ENCODE measurements around the gene DENND1A.

The DENND1A gene

GRCh38 chr9:123584202-123585176, 345.4 kb downstream of the DENND1A start:
- no peak for DNase-seq (ENCODE audit: low read depth in 2 of 2)

DNA sequence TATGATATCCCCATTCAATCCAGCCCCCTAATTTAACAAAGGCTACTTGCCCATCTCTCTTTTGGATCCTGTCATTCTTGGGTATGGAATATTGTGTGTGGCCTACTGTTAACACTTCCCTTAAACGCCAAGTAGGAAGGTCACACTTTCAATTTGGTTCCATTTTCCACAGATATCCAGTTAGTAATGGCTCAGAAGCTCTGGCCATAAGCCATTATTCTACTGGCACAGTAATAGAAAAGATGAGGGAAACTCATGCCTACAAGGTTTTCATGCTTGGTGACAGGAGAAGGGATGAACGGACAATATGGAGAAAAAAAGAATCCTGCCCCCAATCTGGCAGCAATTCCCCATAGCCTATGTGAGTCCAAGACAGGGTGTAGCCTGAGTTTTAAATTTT, 346.3 kb downstream of the DENND1A start:
- no peak for DNase-seq (ENCODE audit: low read depth in 2 of 2)

GRCh38 chr9:123571240-123571639, 358.7 kb downstream of the DENND1A start:
- no peak for DNase-seq (ENCODE audit: low read depth in 2 of 2)

DNA sequence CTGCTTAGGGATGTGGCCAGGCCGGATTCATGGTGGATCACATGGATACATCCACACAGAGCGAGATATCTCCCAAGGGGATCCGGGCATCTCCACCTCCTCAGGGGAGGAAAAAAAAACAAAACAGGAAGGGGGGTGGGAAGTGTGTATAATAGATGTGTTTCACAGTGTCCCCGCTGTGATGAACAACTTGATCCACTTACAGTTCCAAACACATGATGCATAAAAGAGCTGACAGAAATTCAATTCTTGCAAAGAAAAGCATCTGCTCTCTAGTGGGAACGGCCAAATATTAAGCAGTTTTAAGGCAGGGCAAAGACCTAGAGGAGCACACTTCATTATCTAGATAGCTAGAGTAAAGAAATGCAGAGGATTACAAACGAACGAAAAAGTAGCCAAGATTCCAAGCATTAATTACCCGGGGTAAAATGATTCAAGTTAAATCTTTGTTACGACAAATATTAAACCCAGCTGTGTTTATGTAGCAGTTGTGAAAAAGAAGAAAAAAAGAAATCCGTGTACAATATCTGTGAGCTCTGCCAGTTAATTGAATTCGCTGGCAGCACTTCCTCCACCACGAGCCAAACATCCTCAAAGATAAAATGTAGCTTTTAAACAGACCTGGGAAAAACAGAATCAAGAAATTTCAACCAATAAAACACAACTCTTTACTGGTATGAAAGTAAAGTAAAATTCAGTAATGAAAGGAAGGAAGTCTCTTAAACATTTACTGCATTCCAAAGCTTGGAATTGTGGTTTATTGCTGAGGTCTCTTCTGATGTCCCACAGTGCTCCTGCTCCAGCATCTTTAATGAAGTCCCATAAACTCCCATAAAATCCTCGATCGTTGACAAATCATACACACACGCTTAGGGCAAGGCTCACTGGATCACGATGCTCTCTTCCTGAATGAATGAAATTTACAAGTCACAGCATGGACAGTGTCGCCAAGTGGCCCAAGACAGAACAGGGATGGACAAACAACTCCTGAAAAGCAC, 360.9 kb downstream of the DENND1A start:
- no peak for DNase-seq (ENCODE audit: low read depth in 2 of 2)

DNA sequence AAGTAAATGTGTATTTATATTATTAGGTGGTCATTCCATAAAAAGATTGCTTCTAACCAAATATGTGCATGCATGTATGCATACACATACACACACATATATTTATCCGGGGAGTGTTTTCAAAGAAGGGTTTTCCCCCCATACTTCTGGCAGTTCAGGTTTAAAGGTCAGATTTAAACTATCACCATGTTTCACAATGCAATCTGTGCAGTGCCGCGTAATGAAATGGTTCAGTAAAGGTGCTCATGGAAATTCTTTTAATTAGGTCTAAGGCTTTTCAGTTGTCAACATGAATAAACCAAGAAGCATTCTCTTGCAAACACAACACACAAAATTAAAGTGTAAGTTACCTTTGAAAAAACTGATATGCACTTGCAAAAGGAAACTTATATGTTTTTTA, 362.9 kb downstream of the DENND1A start:
- no peak for DNase-seq (ENCODE audit: low read depth in 2 of 2)

DNA sequence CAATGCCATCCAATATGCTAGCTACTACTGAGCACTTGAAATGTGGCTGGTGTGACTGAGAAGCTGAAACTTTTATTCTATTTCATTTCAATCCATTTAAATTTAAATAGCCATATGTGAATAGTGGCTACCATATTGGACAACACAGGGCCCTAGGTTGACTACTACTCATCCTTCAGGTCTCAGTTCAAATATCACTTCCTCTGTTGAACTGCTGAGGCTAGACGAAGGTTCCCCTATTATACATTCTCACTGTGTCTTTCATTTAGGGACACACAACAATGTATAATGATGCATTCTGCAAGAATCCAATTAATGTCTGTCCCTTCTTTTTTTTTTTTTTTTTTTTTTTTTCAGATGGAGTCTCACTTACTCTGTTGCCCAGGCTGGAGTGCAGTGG, 365.3 kb downstream of the DENND1A start:
- DNase-seq (ENCODE audit: low read depth in 2 of 2) = no peak

DNA sequence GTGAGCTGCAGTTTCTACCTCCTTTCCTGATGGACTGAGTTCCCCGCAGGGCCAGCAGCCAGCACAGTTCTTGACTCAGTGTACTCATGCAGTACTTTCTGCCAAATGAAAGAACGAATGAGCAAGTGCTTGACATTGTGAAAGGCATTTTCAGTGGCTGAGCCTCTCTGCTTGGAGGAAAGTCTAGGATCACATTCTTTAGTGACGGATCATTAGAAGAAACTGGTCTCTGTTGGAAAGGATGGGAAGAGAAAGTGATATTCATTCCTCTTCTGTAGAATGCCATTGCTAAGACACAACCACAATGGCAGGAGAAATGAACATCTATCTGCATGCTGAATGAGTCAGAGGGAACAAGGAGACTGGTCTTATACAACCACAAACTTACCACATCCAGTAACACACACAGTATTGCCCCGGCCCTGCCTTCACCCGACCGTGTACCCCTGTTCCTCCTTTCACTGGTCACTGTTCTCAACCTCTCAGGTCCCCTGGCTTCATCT, 367.0 kb downstream of the DENND1A start:
- DNase-seq (ENCODE audit: low read depth in 2 of 2) = no peak

DNA sequence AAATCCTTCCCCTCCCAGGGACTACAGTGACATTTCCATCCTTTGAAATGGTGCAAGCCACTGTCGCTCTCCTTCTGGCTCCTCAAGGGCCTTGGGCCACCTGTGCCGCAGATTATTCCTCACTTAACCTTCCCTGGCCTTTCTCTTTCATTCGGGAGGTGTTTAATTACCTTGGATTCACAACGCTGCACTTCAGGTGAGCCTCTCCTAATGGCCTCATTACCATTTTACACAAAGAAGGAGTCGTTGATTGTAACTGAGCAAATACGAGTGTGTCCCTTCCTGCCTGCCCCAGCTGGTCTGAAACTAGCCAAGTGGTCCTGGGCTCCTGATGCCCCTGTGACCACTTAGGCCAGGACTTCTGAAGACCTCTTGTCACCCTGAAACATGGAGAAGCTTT, 368.9 kb downstream of the DENND1A start:
- no peak for DNase-seq (ENCODE audit: low read depth in 2 of 2)

- no peak for DNase-seq (ENCODE audit: low read depth in 2 of 2)
Observed at GRCh38 chr9:123556464-123557435, 373.2 kb downstream of the DENND1A start.

GRCh38 chr9:123555646-123556045, 374.3 kb downstream of the DENND1A start:
- DNase-seq (ENCODE audit: low read depth in 2 of 2) = no peak

GRCh38 chr9:123552530-123552929, 377.4 kb downstream of the DENND1A start:
- DNase-seq (ENCODE audit: low read depth in 2 of 2) = no peak

GRCh38 chr9:123551734-123552133, 378.2 kb downstream of the DENND1A start:
- no peak for DNase-seq (ENCODE audit: low read depth in 2 of 2)

DNA sequence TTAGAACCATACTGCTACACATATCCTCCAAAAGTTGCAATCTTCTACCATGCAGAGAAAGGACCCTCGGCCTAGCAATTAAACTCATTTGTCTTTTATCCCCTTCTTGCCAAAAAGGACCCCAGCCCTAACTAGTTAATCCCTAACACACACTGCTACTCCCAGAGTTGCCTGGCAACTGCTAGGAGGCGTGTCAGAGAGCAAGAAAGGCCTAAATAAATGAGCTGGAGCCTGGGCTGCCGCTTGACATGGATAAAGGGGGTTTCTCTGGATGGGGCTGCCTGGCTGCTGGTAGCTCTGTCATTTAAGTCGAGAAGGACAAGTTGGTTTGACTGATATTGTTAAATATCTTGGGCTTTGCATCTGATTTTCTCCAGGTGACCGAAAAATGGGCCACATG, 379.1 kb downstream of the DENND1A start:
- no peak for DNase-seq (ENCODE audit: low read depth in 2 of 2)

DNA sequence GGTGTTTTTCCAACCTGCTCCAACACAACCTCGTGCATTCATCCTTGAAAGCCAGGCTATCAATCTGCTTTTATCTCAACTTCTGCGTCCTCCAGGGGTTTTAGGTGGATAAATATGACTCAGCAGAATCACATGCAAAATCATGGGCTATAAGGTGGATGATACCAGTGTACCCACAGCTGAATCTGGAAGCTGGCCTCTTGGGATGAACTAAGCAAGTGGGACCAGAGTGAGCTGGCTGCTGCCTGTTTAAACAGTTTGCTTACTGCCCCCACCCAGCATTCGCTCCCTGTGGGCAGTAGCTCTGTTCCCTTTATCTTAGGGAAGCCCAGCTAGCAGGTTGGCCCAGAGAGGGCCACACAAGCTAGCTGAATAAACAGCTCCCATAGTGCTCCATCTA, 379.9 kb downstream of the DENND1A start:
- DNase-seq (ENCODE audit: low read depth in 2 of 2) = no peak

- DNase-seq (ENCODE audit: low read depth in 2 of 2) = peak; percentile 59 to 66
Observed at GRCh38 chr9:123548741-123549545, 381.0 kb downstream of the DENND1A start.

DNA sequence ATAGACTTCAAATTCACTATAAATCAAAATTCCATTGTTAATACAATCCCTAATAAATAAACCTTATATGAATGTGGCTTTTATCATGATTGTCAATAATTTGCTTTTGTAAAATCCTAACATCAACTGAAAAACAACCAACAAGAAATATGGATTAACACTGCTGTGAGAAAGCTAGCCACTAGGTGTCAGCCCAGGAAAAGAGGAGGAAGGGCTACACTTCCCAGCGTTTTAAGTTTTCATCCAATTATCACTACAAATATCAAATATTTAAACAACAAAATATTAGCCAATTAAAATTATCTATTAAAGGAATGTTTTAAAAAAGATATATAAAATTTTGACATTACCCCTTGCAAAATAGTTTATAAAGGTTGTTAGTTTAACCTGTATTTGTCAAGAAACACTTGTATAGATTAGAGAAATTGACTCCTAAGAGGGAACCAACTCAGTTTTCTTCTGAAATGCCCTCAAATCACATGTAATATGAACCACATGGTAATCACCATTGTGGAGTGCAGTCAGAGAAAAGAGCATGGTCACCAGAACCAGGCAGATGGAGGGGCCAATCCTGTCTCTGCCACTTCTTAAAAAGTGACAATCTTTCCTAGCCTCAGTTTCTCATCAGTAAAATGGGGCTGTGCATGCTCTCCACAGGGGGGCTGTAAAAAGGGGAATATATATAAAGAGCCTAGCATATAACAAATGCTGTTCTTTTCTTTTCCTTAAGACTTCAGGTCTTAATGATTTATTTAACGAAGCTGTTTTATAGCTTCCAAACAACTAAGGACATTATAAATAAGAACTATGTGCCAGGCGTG, 385.7 kb downstream of the DENND1A start:
- DNase-seq (ENCODE audit: low read depth in 2 of 2) = peak in 1 of 2 donors; percentile 3

DNA sequence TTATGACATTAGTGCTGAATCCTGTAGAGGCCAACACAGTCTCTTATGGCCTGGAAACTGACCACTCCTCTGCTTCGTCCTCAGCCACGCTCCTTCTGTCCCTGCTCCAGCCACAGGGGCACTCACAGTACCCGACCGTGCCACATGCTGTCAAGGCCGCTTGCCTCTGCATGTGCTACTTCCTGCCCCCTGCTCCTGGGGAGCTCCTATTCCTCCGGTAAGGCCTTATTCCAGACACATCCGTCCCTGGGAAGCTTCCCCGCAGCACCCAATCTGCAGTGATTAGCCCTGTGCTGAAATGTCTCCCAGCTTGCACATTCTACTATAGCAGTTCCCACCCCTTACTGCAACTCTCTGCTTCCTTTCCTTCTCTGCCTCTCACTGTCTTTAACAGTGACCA, 386.4 kb downstream of the DENND1A start:
- DNase-seq (ENCODE audit: low read depth in 2 of 2) = no peak

DNA sequence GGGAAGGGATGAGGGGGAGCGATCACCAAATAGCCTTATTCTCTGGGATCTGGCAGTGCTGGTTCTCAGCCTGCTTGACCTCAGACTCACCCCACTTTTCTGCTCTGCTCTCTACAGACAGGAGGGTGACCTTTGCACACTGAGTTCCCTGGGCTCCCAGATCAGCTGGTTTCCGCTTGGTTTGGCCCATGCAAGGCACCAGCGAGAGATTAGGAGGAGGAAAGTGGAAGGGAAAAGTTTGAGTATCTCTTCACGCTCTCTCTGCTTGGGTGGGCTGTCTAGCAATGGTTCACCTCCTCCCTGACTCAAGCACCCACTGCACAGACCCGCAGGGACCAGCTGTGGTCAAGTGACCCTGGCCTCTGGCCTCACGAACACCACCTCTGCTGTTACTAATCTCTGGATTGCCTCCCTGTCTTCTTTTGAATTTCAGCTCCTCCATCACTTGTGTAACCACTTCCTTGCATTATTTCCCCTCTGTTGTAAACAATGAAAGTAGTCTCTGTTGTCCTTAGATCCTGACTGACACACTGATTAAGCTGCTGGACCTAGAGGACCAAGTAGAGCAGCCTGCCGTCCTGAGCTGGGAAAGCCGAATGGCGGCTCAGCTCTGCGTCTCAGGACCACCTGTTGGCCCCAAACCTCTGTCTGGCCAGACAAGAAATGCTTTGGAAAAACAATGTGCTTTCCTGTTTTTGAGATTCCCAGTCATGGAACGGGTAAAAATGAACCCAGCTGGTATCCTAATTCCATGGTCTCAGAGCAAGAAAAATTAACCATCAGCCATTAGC, 387.3 kb downstream of the DENND1A start:
- no peak for DNase-seq (ENCODE audit: low read depth in 2 of 2)

Measured in stimulated activated CD4-positive, alpha-beta T cell treated with anti-CD3 and anti-CD28 coated beads, Interleukin-15, amount 100 ng/mL, for 48 hours (primary cell).